WI38 (cell line): Measurements from ENCODE around the gene RBP2.

Experiments used
- H3K4me3 ChIP-seq: 2 replicates; pipeline ENCODE4 v1.5.1; 2011; ENCODE audit warnings: low read depth, mild to moderate bottlenecking, control low read depth, low read length
- CTCF ChIP-seq: IDR thresholded peaks from 2 replicates; pipeline ENCODE4 v1.5.1; 2012; ENCODE audit warnings: low read depth, mild to moderate bottlenecking, control low read depth, low read length

The RBP2 gene

DNA sequence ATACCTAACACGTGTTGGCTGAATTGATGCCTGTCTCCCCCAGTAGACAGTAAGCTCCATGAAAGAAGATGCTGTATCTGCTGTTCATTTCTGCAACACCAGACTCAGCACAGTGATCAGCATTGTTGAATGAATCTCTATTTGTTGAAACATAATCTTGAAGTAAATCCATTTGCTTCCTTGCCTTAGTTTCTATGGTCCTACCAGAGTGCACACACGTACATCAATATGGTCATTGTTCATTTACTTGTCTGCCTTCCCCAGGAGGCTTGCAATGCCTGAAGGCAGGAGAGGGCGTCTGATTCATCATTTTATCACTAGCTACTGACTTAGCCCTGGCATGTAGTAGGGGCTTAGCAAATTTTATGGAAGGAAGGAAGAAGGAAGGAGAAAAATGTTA is 19.2 kb downstream of the RBP2 start:
- TF ChIP-seq CTCF: no peak
- no peak overlapping the region for H3K4me3 ChIP-seq

DNA sequence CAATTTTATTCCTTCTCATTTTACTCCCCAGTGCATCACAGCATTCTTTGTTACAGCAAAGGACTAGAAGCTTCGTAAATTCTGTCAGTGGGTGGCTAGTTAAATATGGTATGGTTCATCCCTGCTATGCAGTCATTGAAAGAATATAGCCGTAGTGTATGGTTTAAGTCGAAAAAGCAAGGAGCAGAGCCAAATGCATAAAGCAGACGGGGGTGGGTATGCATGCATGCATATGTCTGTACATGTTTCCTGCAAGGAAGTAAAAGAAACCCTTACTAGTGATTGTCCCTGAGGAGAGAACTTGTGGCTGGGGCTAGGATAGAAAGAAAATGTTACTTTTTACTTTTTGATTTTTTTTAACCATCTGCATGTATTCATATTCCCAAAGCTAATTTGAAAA is 19.9 kb downstream of the RBP2 start:
- no peak for TF ChIP-seq CTCF
- no peak overlapping the region for H3K4me3 ChIP-seq

DNA sequence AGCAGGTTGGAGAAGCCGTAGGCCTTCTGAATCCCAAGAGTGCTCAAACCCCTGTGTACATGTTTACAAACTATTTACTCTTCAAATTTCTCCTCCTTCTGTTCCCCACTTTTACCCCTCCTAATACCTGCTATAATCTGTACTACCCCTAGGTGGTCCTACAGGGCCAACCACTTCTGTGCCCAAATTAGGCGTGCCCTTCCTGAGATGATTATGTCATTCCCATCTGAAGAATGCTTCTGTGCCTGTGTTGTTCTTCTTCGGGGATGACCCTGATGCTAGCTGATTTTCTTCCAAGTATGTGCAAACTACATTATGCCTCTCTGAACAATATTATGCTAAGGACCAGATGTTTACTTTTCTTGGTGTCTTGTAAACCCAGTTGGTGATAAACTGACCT is 20.5 kb downstream of the RBP2 start:
- no peak for TF ChIP-seq CTCF
- no peak overlapping the region for H3K4me3 ChIP-seq

DNA sequence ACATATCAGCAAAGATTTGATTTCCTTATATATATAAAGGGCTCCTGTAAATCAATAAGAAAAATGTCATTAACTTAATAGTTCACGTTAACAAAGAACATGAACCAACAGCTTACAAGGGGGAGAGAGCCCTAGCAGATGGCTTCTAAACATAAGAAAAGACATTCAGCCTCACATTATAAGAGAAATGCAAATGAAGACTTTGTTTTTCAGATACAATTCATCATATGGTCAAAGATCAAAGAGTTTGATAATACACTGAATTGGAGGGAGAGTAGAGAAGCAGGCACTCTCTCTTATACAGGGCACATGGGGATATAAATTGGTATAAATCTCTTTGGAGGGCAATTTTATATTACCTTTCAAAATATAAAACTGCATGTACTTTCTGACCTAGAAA is 21.1 kb downstream of the RBP2 start:
- no peak overlapping the region for H3K4me3 ChIP-seq
- TF ChIP-seq CTCF: no peak

GRCh38 chr3:139454346-139454745 is 22.0 kb downstream of the RBP2 start:
- TF ChIP-seq CTCF: no peak
- no peak overlapping the region for H3K4me3 ChIP-seq

DNA sequence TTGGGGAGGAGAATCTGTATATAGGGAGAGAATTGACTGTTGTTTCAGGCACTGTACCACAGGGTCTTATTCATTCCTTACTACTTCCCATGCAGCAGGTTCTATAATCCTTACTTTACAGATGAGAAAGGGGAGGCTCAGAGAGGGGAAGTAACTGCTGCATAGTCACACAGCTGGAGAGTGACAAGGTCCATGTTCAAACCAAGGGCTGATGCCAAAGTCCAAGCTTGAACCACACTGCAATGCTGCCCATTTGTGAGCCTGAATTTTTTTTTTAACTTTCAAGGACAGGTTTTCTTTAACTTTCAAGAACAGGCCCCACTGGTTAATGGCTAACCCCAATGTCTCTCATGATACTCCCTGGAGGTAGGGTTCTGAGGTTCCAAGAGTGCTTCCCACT is 26.2 kb downstream of the RBP2 start:
- TF ChIP-seq CTCF: no peak
- no peak overlapping the region for H3K4me3 ChIP-seq

- no peak for TF ChIP-seq CTCF
- H3K4me3 ChIP-seq: no peak overlapping the region
Observed at GRCh38 chr3:139449566-139449965, 26.8 kb downstream of the RBP2 start.
